HepG2 (cell line): ENCODE measurements around the gene ELF2. TPM values are rescaled to one million over a fixed set of nuclear protein-coding genes. Genes with fewer than 3 reads are reported as not detected.

Experiments used
- ATF1 ChIP-seq: IDR thresholded peaks from 2 replicates; pipeline ENCODE4 v1.6.1; 2016; ENCODE audit warnings: mild to moderate bottlenecking, control low read depth
- ATF3 ChIP-seq: sonication (generic); formaldehyde crosslinking; IDR thresholded peaks from 2 replicates; pipeline ENCODE4 v1.4.0; 2020; ENCODE audit warnings: missing genetic modification reagents
- ATF6 ChIP-seq: sonication (generic); formaldehyde crosslinking; conservative IDR thresholded peaks from 2 replicates; pipeline ENCODE4 v1.4.0; 2020; ENCODE audit warnings: missing genetic modification reagents
- CCDC6 ChIP-seq: sonication (generic); formaldehyde crosslinking; IDR thresholded peaks from 2 replicates; pipeline ENCODE4 v1.8.1; 2022; ENCODE audit warnings: mild to moderate bottlenecking, missing genetic modification reagents, moderate library complexity
- CHD2 ChIP-seq: IDR thresholded peaks from 2 replicates; pipeline ENCODE4 v1.6.1; 2011; ENCODE audit warnings: low read depth, low read length, improper control_type of control experiment
- CTCF ChIP-seq: sonication (generic); formaldehyde crosslinking; IDR thresholded peaks from 2 replicates; pipeline ENCODE4 v1.5.0; 2020; ENCODE audit warnings: mild to moderate bottlenecking, missing genetic modification reagents, moderate library complexity
- FOXP1 ChIP-seq, 2 experiments: fragments of 450-650 bp in 1 of 2; IDR thresholded peaks; 2 replicates each; pipeline ENCODE4 v1.6.1; 2017 to 2018; ENCODE audit warnings: antibody characterized with exemption in 1 of 2
- GABPB1 ChIP-seq: IDR thresholded peaks from 2 replicates; pipeline ENCODE4 v1.6.1; 2016; ENCODE audit warnings: mild to moderate bottlenecking, missing genetic modification reagents, moderate library complexity, missing compliant biosample characterization
- GATA4 ChIP-seq: sonication (generic); IDR thresholded peaks from 2 replicates; pipeline ENCODE4 v1.6.1; 2016; ENCODE audit warnings: antibody characterized with exemption, low read depth, borderline replicate concordance
- IRF2 ChIP-seq: IDR thresholded peaks from 2 replicates; pipeline ENCODE4 v1.6.1; 2018; ENCODE audit warnings: missing genetic modification reagents, missing compliant biosample characterization
- MAF1 ChIP-seq: sonication (generic); formaldehyde crosslinking; IDR thresholded peaks from 2 replicates; pipeline ENCODE4 v1.5.0; 2020; ENCODE audit warnings: missing genetic modification reagents, borderline replicate concordance
- POLR2AphosphoS2 ChIP-seq: IDR thresholded peaks from 2 replicates; pipeline ENCODE4 v1.6.1; 2011; ENCODE audit warnings: low read depth, low read length, improper control_type of control experiment
- PREB ChIP-seq: sonication (generic); formaldehyde crosslinking; IDR thresholded peaks from 2 replicates; pipeline ENCODE4 v1.4.0; 2020; ENCODE audit warnings: missing genetic modification reagents
- RBM22 ChIP-seq: fragments of 200-400 bp; formaldehyde crosslinking; optimal IDR thresholded peaks from 2 replicates; pipeline ENCODE3; 2017; ENCODE audit warnings: mild to moderate bottlenecking, low read length, moderate library complexity
- RFXAP ChIP-seq: sonication (generic); formaldehyde crosslinking; IDR thresholded peaks from 2 replicates; pipeline ENCODE4 v1.4.0; 2020; ENCODE audit warnings: missing genetic modification reagents, borderline replicate concordance
- SALL1 ChIP-seq: sonication (generic); formaldehyde crosslinking; IDR thresholded peaks from 2 replicates; pipeline ENCODE4 v1.8.0; 2022; ENCODE audit warnings: mild to moderate bottlenecking, missing genetic modification reagents
- TFAP4 ChIP-seq: sonication (generic); IDR thresholded peaks from 2 replicates; pipeline ENCODE4 v1.6.1; 2016; ENCODE audit warnings: low read depth, borderline replicate concordance
- ZBTB8A ChIP-seq: sonication (generic); formaldehyde crosslinking; IDR thresholded peaks from 2 replicates; pipeline ENCODE4 v1.4.0; 2020; ENCODE audit warnings: mild to moderate bottlenecking, low read depth, missing genetic modification reagents, borderline replicate concordance
- ZFP36 ChIP-seq: fragments of 150-350 bp; IDR thresholded peaks from 2 replicates; pipeline ENCODE4 v1.6.1; 2018; ENCODE audit warnings: borderline replicate concordance, low read length, low read depth; ENCODE audit not compliant: partially characterized antibody
- ZKSCAN5 ChIP-seq: sonication (generic); formaldehyde crosslinking; IDR thresholded peaks from 2 replicates; pipeline ENCODE4 v1.5.1; 2020; ENCODE audit warnings: mild to moderate bottlenecking, missing genetic modification reagents
- ZNF17 ChIP-seq: sonication (generic); formaldehyde crosslinking; IDR thresholded peaks from 2 replicates; pipeline ENCODE4 v1.5.0; 2020; ENCODE audit warnings: mild to moderate bottlenecking, missing genetic modification reagents
- ZNF337 ChIP-seq: sonication (generic); formaldehyde crosslinking; IDR thresholded peaks from 2 replicates; pipeline ENCODE4 v1.5.1; 2020; ENCODE audit warnings: missing genetic modification reagents, low read depth, mild to moderate bottlenecking, borderline replicate concordance
- ZNF777 ChIP-seq: sonication (generic); formaldehyde crosslinking; IDR thresholded peaks from 2 replicates; pipeline ENCODE4 v1.4.0; 2020; ENCODE audit warnings: missing genetic modification reagents
- ZNF883 ChIP-seq: sonication (generic); formaldehyde crosslinking; IDR thresholded peaks from 2 replicates; pipeline ENCODE4 v1.5.1; 2020; ENCODE audit warnings: mild to moderate bottlenecking, missing genetic modification reagents; ENCODE audit errors: not compliant biosample characterization
- ZSCAN25 ChIP-seq: sonication (generic); formaldehyde crosslinking; IDR thresholded peaks from 2 replicates; pipeline ENCODE4 v1.8.0; 2022; ENCODE audit warnings: mild to moderate bottlenecking, missing genetic modification reagents
- polyA plus RNA-seq, 8 experiments: library from polyadenylated mRNA; depleted of rRNA in 3 of 8; stranded (reverse) in 7 of 8; unstranded in 1 of 8; fragments of >200 nt; fragmentation: Illumina TruSeq in 4 of 8; extraction: Trizol in 4 of 8; gene quantifications; 2 replicates each; pipeline versions ENCODE4 v1.2.1 to v1.2.3, GENCODE V29; 2011 to 2016; ENCODE audit warnings: low read depth in 4 of 8, missing spikeins in 1 of 8, mixed read lengths in 1 of 8; ENCODE audit not compliant: insufficient read depth in 1 of 8
- total RNA-seq, 5 experiments: library from RNA; depleted of rRNA; stranded (reverse); fragments of >200 nt; fragmentation: Illumina TruSeq; extraction: Trizol; gene quantifications; 2 replicates each; pipeline ENCODE4 v1.2.3, GENCODE V29; 2016; ENCODE audit warnings: low read depth in 1 of 5

The ELF2 gene
- total and polyA plus RNA-seq, 2 of the 13 experiments (the other 11 are each of a cell fraction or from before 2014, with no cell fraction given): 28.6 to 35.4 TPM

GRCh38 chr4:139176302-139177048 is 543 bp downstream of the ELF2 start (continued):
- TF ChIP-seq TFAP4 (peak; percentile 91), FOXP1 (IDR thresholded peaks at IDR 0.05) (no peak), FOXP1 (CRISPR knock-in tag; IDR thresholded peaks at IDR 0.05) (peak; percentile 37), ZNF337 (CRISPR knock-in tag) (no peak), CTCF (CRISPR knock-in tag) (peak; percentile 39), PREB (no peak), ATF6 (CRISPR knock-in tag) (no peak), ATF1 (CRISPR knock-in tag) (no peak), CCDC6 (peak; percentile 44; the same call in 1 of the 2 replicates), GABPB1 (CRISPR knock-in tag) (peak; percentile 66; the same call in 1 of the 2 replicates), ZNF777 (peak; percentile 40; the same call in 1 of the 2 replicates), ATF3 (no peak), ZKSCAN5 (no peak), ZSCAN25 (CRISPR knock-in tag) (peak; percentile 98), ZNF883 (no peak), IRF2 (CRISPR knock-in tag) (peak; percentile 60), ZBTB8A (no peak; the same call in 1 of the 2 replicates), SALL1 (CRISPR knock-in tag) (peak; percentile 36), CHD2 (no peak; the same call in 1 of the 2 replicates), ZFP36 (no peak), POLR2AphosphoS2 (no peak), RBM22 (no peak), ZNF17 (CRISPR knock-in tag) (no peak), MAF1 (CRISPR knock-in tag) (no peak), GATA4 (0 out of 2 replicates have a peak, but pooled peaks have one; percentile 30), RFXAP (CRISPR knock-in tag) (0 out of 2 replicates have a peak, but pooled peaks have one; percentile 24)
